Natural killer cell (primary cell): ENCODE measurements around the gene NFATC3. TPM values are rescaled to one million over a fixed set of nuclear protein-coding genes. Genes with fewer than 3 reads are reported as not detected.

Experiments
- ATAC-seq, 3 donors: fragments of 150-1000 bp in 2 of 3; fragments of 200-7000 bp in 1 of 3; cut with Tn5 transposase; 1 replicate in 1 of 3; 2 replicates in 2 of 3; pipeline ENCODE4 v1.10.0; 2021; ENCODE audit warnings: mild to moderate bottlenecking in 2 of 3, moderate library complexity in 2 of 3
- DNase-seq, 2 donors: peaks; one replicate each; pipeline versions ENCODE4 v3.0.0 to v3.0.0-alpha.2; 2013 to 2021; ENCODE audit warnings: mixed read lengths in 1 of 2
- H3K27ac ChIP-seq: one replicate; pipeline ENCODE4 v1.5.1; 2013; ENCODE audit warnings: mild to moderate bottlenecking, low read length
- H3K27me3 ChIP-seq: one replicate; pipeline ENCODE4 v1.6.1; 2013; ENCODE audit warnings: low read length; ENCODE audit not compliant: control insufficient read depth, insufficient read depth
- H3K36me3 ChIP-seq: one replicate; pipeline ENCODE4 v1.6.1; 2013; ENCODE audit warnings: low read length; ENCODE audit not compliant: control insufficient read depth, insufficient read depth
- H3K4me1 ChIP-seq: one replicate; pipeline ENCODE4 v1.6.1; 2013; ENCODE audit warnings: low read length; ENCODE audit not compliant: control insufficient read depth, insufficient read depth
- H3K4me3 ChIP-seq: one replicate; pipeline ENCODE4 v1.5.1; 2013; ENCODE audit warnings: low read length
- H3K9me3 ChIP-seq: one replicate; pipeline ENCODE4 v1.6.1; 2013; ENCODE audit warnings: low read length; ENCODE audit not compliant: control insufficient read depth, insufficient read depth
- H3K27ac Mint-ChIP-seq, 2 donors: one replicate each; pipeline ENCODE4 v1.8.0; 2022; ENCODE audit warnings: mild to moderate bottlenecking in 2 of 2, mixed read lengths in 2 of 2, moderate library complexity in 1 of 2
- H3K27me3 Mint-ChIP-seq, 2 donors: one replicate each; pipeline ENCODE4 v1.8.0; 2022; ENCODE audit warnings: low read depth in 2 of 2, mixed read lengths in 2 of 2
- H3K36me3 Mint-ChIP-seq: one replicate; pipeline ENCODE4 v1.8.0; 2022; ENCODE audit warnings: mixed read lengths
- H3K4me1 Mint-ChIP-seq, 2 donors: one replicate each; pipeline ENCODE4 v1.8.0; 2022; ENCODE audit warnings: mixed read lengths in 2 of 2
- H3K4me3 Mint-ChIP-seq: one replicate; pipeline ENCODE4 v1.8.0; 2022; ENCODE audit warnings: mild to moderate bottlenecking, moderate library complexity, mixed read lengths
- H3K9me3 Mint-ChIP-seq, 2 donors: one replicate each; pipeline ENCODE4 v1.8.0; 2022; ENCODE audit warnings: mixed read lengths in 2 of 2
- WGBS: methylation state at CpG from one replicate; pipeline ENCODE4 v1.1.7; 2013; ENCODE audit warnings: missing lambda C conversion rate; ENCODE audit not compliant: insufficient coverage; 5-methylcytosine and 5-hydroxymethylcytosine counted together
- intact Hi-C: fragments of 100-400 bp; cut with micrococcal nuclease; formaldehyde crosslinking; loops from one replicate; pipeline ENCODE4 v1.14.2; 2022
- total RNA-seq, 4 donors: library from RNA; stranded (reverse); fragments of 120-200 nt in 1 of 4; gene quantifications; one replicate each; pipeline versions ENCODE4 v1.2.3 to v1.2.4, GENCODE V29; 2013 to 2022
- TF ChIP-seq, protein P1 (sequence below): fragments of 200-600 bp; IDR thresholded peaks from one replicate; pipeline ENCODE4 v1.8.0; 2022; ENCODE audit warnings: antibody characterized with exemption

NFATC3 gene
- total RNA-seq, 3 donors from 2014 or later (not counting 1 experiment from before 2014, with no cell fraction given): 241 to 282 (median 263) TPM

DNA sequence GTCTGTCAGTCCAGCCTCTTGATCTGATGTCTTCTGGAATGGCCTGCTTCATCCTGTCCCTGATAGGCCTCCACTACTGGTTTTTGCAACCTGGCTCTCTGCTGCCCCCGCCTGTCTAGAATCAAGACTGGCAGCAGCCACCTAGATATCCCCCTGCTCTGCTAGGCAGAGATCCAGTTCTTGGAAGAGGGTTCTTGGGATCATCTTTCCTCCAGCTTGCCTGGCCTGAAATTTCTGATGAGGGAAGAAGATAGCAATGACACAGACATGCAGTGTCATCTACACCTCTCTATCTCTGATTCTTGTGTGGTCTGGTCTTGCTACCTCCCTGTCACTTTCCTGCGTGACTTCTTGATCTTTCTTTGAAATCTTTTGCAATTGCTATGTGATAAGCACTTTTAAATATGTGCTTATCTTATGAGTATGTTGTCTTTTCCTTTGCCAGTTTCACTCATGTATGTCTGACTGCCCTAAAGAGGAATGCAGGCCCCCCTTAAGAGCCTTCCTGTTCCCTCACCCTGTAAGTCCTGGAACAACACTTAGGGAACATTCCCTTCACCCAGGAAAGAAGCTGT is 20.3 kb upstream of the NFATC3 start:
- peak overlapping the region; percentile 47 for H3K27ac ChIP-seq
- H3K36me3 ChIP-seq: peaks cover 14% of the 10 kb centered on the region
- ATAC-seq (peak; percentile 55 to 71 (median 55)), DNase-seq (peak; percentile 64 to 81)
- no peaks in the 10 kb centered on the region for H3K9me3 ChIP-seq
- no peaks in the 10 kb centered on the region for H3K36me3 Mint-ChIP-seq
- peaks cover 78 to 88% of the 10 kb centered on the region in 2 donors for H3K4me1 Mint-ChIP-seq
- TF ChIP-seq, protein P1, sequence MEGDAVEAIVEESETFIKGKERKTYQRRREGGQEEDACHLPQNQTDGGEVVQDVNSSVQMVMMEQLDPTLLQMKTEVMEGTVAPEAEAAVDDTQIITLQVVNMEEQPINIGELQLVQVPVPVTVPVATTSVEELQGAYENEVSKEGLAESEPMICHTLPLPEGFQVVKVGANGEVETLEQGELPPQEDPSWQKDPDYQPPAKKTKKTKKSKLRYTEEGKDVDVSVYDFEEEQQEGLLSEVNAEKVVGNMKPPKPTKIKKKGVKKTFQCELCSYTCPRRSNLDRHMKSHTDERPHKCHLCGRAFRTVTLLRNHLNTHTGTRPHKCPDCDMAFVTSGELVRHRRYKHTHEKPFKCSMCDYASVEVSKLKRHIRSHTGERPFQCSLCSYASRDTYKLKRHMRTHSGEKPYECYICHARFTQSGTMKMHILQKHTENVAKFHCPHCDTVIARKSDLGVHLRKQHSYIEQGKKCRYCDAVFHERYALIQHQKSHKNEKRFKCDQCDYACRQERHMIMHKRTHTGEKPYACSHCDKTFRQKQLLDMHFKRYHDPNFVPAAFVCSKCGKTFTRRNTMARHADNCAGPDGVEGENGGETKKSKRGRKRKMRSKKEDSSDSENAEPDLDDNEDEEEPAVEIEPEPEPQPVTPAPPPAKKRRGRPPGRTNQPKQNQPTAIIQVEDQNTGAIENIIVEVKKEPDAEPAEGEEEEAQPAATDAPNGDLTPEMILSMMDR: peak; percentile 83
- H3K27me3 Mint-ChIP-seq: no peaks in the 10 kb centered on the region
- H3K4me3 ChIP-seq: no peak overlapping the region
- intact Hi-C loops: loop anchor here (5.0 to 10.0 kb wide), 2 partner anchors 43 to 260 kb away; partner anchors contain the start of genes DDX28, DUS2, RANBP10 and TSNAXIP1
- no peaks in the 10 kb centered on the region for H3K27me3 ChIP-seq
- H3K4me3 Mint-ChIP-seq: peak overlapping the region; percentile 45
- H3K27ac Mint-ChIP-seq: peak overlapping the region; percentile 82 to 92
- H3K9me3 Mint-ChIP-seq: no peaks in the 10 kb centered on the region
- peaks cover 85% of the 10 kb centered on the region for H3K4me1 ChIP-seq
- WGBS: 0% methylated on average over 1 of the region's 2 CpGs

DNA sequence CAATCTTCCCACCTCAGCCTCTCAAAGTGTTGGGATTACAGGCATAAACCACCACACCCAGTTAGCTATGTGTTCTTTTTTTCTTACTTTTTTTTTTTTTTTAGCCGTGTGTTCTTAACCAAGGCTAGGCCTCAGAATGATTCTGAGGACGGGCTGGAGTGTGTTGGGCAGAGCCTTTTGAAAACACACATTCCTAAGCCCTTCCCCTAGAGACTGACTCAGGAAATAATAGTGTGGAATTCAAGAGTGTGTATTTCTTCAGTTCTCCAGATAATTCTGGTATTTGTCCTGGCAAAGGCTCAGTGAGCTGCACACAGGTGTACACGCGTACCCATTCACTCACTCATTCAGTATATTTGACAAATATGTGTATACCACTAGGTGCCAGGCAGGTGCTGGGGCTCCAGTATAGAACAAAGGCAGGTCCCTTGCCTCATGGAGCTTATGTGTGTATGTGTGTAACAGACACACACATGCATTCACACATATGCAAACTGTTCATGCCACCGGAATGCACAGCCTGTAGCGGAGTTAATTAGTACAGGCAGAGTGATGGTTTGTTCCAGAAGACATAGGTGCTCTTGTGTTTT is 19.4 kb upstream of the NFATC3 start:
- intact Hi-C loops: loop anchor here (10.0 kb wide), 1 partner anchor 261 kb away; the partner anchor contains the start of genes RANBP10 and TSNAXIP1
- peaks cover 85% of the 10 kb centered on the region for H3K4me1 ChIP-seq
- 89% methylated on average over 4 of the region's 6 CpGs for WGBS
- H3K4me1 Mint-ChIP-seq: peaks cover 80 to 88% of the 10 kb centered on the region in 2 donors
- DNase-seq (no peak), ATAC-seq (no peak)
- H3K27me3 ChIP-seq: no peaks in the 10 kb centered on the region
- TF ChIP-seq, protein P1: no peak
- no peaks in the 10 kb centered on the region for H3K36me3 Mint-ChIP-seq
- peak overlapping the region; percentile 82 to 92 for H3K27ac Mint-ChIP-seq
- peaks cover 12% of the 10 kb centered on the region for H3K36me3 ChIP-seq
- no peaks in the 10 kb centered on the region for H3K9me3 ChIP-seq
- H3K9me3 Mint-ChIP-seq: no peaks in the 10 kb centered on the region
- peak overlapping the region; percentile 50 for H3K4me3 Mint-ChIP-seq
- no peak overlapping the region for H3K4me3 ChIP-seq
- peak overlapping the region; percentile 47 for H3K27ac ChIP-seq
- H3K27me3 Mint-ChIP-seq: no peaks in the 10 kb centered on the region

DNA sequence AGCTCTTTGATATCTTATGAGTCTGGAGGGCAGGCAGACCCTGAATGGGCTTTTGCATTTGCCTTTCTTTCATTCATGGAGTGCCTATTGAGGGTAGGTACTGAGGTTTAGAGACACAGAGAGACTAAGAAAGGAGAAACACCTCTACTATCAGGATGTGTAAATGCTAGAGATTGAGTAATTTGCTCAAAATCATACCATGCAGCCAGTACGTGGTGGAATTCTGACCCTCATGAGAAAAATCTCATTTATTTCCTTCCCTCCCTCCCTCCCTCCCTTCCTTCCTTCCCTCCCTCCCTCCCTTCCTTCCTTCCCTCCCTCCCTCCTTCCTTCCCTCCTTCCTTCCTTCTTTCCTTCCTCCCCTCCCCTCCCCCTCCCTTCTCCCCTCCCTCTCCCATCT is 18.4 kb upstream of the NFATC3 start:
- H3K4me3 ChIP-seq: no peak overlapping the region
- Mint-ChIP-seq H3K4me1 (peaks cover 80 to 88% of the 10 kb centered on the region in 2 donors), H3K27me3 (no peaks in the 10 kb centered on the region), H3K27ac (peak overlapping the region; percentile 82 to 92), H3K4me3 (no peak overlapping the region), H3K9me3 (no peaks in the 10 kb centered on the region), H3K36me3 (no peaks in the 10 kb centered on the region)
- intact Hi-C loops: loop anchor here (10.0 kb wide), 1 partner anchor 262 kb away; the partner anchor contains the start of genes RANBP10 and TSNAXIP1
- TF ChIP-seq, protein P1: no peak
- no peaks in the 10 kb centered on the region for H3K9me3 ChIP-seq
- H3K27me3 ChIP-seq: no peaks in the 10 kb centered on the region
- H3K36me3 ChIP-seq: peaks cover 16% of the 10 kb centered on the region
- DNase-seq (no peak), ATAC-seq (no peak)
- H3K27ac ChIP-seq: no peak overlapping the region
- H3K4me1 ChIP-seq: peaks cover 85% of the 10 kb centered on the region
- no CpG with 5 or more reads among the region's 1 CpG for WGBS
